ENCODE measurements around the gene CNN1.

GRCh38 chr19:11581740-11582139 is 43.1 kb downstream of the CNN1 start:
- TF ChIP-seq CTCF (IDR thresholded peaks at IDR 0.05) (no peak), POLR2A (IDR thresholded peaks at IDR 0.05) (no peak)

Measured in adrenal gland (tissue), 5 donors.